HUES64 (cell line): Measurements from ENCODE around the gene UIMC1.
A peak's percentile ranks its signal among the peaks of the same experiment; 100 is the strongest.

Source experiments
- H3K27ac ChIP-seq: 2 replicates; pipeline ENCODE4 v1.7.0; 2013; ENCODE audit warnings: low read depth, low read length, inconsistent platforms
- H3K27me3 ChIP-seq: 2 replicates; pipeline ENCODE4 v1.6.1; 2013; ENCODE audit warnings: mild to moderate bottlenecking, low read length; ENCODE audit not compliant: insufficient read depth
- H3K36me3 ChIP-seq: 2 replicates; pipeline ENCODE4 v1.6.1; 2013; ENCODE audit warnings: mild to moderate bottlenecking, low read length; ENCODE audit not compliant: insufficient read depth
- H3K4me1 ChIP-seq: 2 replicates; pipeline ENCODE4 v1.6.1; 2013; ENCODE audit warnings: mild to moderate bottlenecking, low read length, moderate library complexity; ENCODE audit not compliant: insufficient read depth
- H3K4me3 ChIP-seq: 2 replicates; pipeline ENCODE4 v1.5.1; 2013; ENCODE audit warnings: mild to moderate bottlenecking, low read length, moderate library complexity
- H3K9ac ChIP-seq: 2 replicates; pipeline ENCODE4 v1.6.1; 2013; ENCODE audit warnings: mild to moderate bottlenecking, low read depth, low read length
- H3K9me3 ChIP-seq: 2 replicates; pipeline ENCODE4 v1.6.1; 2013; ENCODE audit warnings: low read depth, low read length; ENCODE audit not compliant: insufficient read depth
- WGBS: fragments of 150-250, 120-280 bp; methylation state at CpG from one replicate; pipeline ENCODE4 v1.1.7; 2013; ENCODE audit warnings: missing lambda C conversion rate; 5-methylcytosine and 5-hydroxymethylcytosine counted together

Gene UIMC1

GRCh38 chr5:177035976-177036375 is 29.4 kb upstream of the UIMC1 start:
- Histone ChIP-seq H3K9ac (no peak overlapping the region), H3K27ac (no peak overlapping the region), H3K4me1 (peaks cover 9% of the 10 kb centered on the region), H3K36me3 (peaks cover 4% of the 10 kb centered on the region), H3K27me3 (no peaks in the 10 kb centered on the region), H3K4me3 (no peak overlapping the region), H3K9me3 (no peaks in the 10 kb centered on the region)
- WGBS, result 18% methylated on average over 1 of the region's 1 CpG

- Histone ChIP-seq H3K36me3 (peaks cover 7% of the 10 kb centered on the region), H3K9ac (no peak overlapping the region), H3K9me3 (no peaks in the 10 kb centered on the region), H3K4me1 (no peaks in the 10 kb centered on the region), H3K27me3 (no peaks in the 10 kb centered on the region), H3K27ac (no peak overlapping the region), H3K4me3 (no peak overlapping the region)
- WGBS, result 96% methylated on average over 6 of the region's 6 CpGs
Measured at GRCh38 chr5:177029498-177029897, 22.9 kb upstream of the UIMC1 start.

DNA sequence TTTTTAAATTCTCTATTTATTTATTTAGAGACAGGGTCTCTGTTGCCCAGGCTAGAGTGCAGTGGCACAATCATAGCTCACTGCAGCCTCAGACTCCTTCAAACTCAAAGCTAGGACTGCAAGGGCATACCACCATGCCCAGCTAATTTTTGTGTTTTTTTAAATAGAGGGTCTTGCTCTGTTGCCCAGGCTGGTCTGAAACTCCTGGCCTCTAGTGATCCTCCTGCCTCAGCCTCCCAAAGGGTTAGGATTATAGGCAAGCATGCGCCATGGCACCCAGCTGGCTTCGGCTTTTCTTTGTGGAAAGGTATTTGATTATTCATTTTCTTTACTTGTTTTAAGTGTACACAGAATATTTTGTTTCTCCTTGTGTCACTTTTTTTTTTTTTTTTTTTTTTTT is 21.1 kb upstream of the UIMC1 start:
- Histone ChIP-seq H3K36me3 (peaks cover 10% of the 10 kb centered on the region), H3K27ac (no peak overlapping the region), H3K9ac (no peak overlapping the region), H3K27me3 (no peaks in the 10 kb centered on the region), H3K4me3 (no peak overlapping the region), H3K4me1 (peaks cover 5% of the 10 kb centered on the region; the same call in 1 of the 2 replicates), H3K9me3 (no peaks in the 10 kb centered on the region)
- WGBS, result no CpG with 5 or more reads among the region's 2 CpGs

DNA sequence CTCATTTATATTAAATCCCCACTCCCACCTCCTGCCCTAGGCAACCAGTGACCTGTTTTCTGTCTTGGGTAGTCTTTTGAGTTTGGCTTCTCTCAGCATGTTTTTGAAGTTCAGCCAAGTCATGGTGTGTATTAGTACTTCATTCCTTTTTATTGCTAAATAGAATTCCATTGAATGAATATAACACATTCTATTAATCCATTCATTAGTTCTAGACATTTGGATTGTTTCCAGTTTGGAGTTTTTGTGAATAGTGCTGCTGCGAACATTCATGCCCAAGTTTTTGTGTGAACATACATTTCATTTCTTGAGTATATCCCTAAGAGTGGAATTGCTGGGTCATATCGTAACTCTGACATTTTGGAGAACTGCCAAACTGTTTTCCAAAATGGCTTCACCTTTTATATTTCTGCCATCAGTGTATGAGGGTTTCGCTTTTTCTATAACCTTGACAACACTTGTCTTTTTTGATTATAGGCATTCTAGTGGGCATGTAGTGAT is 18.6 kb upstream of the UIMC1 start:
- Histone ChIP-seq H3K27me3 (no peaks in the 10 kb centered on the region), H3K36me3 (peaks cover 10% of the 10 kb centered on the region), H3K4me1 (peaks cover 5% of the 10 kb centered on the region), H3K9ac (no peak overlapping the region), H3K27ac (no peak overlapping the region), H3K9me3 (no peaks in the 10 kb centered on the region), H3K4me3 (no peak overlapping the region)
- 91% methylated on average over 2 of the region's 3 CpGs for WGBS

GRCh38 chr5:177024559-177024958 is 18.0 kb upstream of the UIMC1 start:
- 98% methylated on average over 1 of the region's 1 CpG for WGBS
- Histone ChIP-seq H3K27me3 (no peaks in the 10 kb centered on the region), H3K27ac (no peak overlapping the region), H3K36me3 (peaks cover 10% of the 10 kb centered on the region), H3K9ac (no peak overlapping the region), H3K9me3 (no peaks in the 10 kb centered on the region), H3K4me3 (no peak overlapping the region), H3K4me1 (peaks cover 5% of the 10 kb centered on the region)

- Histone ChIP-seq H3K36me3 (peaks cover 10% of the 10 kb centered on the region), H3K4me1 (peaks cover 5% of the 10 kb centered on the region), H3K27ac (peak overlapping the region; percentile 81), H3K27me3 (no peaks in the 10 kb centered on the region), H3K9ac (peak overlapping the region; percentile 87), H3K4me3 (peak overlapping the region; percentile 74), H3K9me3 (no peaks in the 10 kb centered on the region)
- WGBS, result 34% methylated on average over 6 of the region's 6 CpGs
Measured at GRCh38 chr5:177023303-177023664, 16.7 kb upstream of the UIMC1 start.

- Histone ChIP-seq H3K36me3 (peaks cover 10% of the 10 kb centered on the region), H3K27ac (peak within 1 kb of the TSS; percentile 81), H3K9me3 (no peaks in the 10 kb centered on the region), H3K4me1 (peaks cover 5% of the 10 kb centered on the region), H3K4me3 (peak within 1 kb of the TSS; percentile 74), H3K27me3 (no peaks in the 10 kb centered on the region), H3K9ac (peak within 1 kb of the TSS; percentile 87)
- WGBS, result 2% methylated on average over 77 of the region's 77 CpGs
Measured at GRCh38 chr5:177022386-177023302, 16.1 kb upstream of the UIMC1 start, which contains the start of gene ZNF346. TSS of gene ZNF346 (plus strand) at chr5:177022696. CDS start at chr5:177022739, 43 bp downstream.

- Histone ChIP-seq H3K4me1 (peaks cover 5% of the 10 kb centered on the region), H3K4me3 (no peak overlapping the region), H3K9ac (no peak overlapping the region), H3K36me3 (peaks cover 8% of the 10 kb centered on the region; the same call in 1 of the 2 replicates), H3K9me3 (no peaks in the 10 kb centered on the region), H3K27me3 (no peaks in the 10 kb centered on the region), H3K27ac (no peak overlapping the region)
- 90% methylated on average over 2 of the region's 2 CpGs for WGBS
Measured at GRCh38 chr5:177020033-177020432, 13.5 kb upstream of the UIMC1 start.

DNA sequence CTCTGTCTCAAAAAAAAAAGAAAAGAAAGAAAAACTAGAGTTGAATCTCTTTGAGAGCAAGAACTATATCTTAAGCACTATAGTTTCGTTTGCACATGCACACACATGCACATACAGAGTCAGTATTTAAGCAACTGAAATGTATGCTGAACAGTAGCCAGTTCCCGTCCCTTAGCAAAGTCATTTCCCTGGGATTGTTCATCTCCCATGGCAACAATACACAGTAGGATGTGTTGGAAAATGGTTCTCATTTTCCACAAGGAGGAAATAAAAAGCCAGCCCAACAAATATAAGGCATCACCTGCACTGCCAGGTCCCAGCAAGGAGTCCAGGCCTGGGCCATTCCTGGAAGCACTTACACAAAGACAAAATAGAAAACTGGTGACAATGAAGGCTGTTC is 11.8 kb upstream of the UIMC1 start:
- Histone ChIP-seq H3K4me3 (no peak overlapping the region), H3K36me3 (no peaks in the 10 kb centered on the region), H3K9ac (no peak overlapping the region), H3K27ac (no peak overlapping the region), H3K9me3 (no peaks in the 10 kb centered on the region), H3K4me1 (peaks cover under 1% of the 10 kb centered on the region; the same call in 1 of the 2 replicates), H3K27me3 (no peaks in the 10 kb centered on the region)
- 93% methylated on average over 2 of the region's 2 CpGs for WGBS

GRCh38 chr5:177015156-177015555 is 8.6 kb upstream of the UIMC1 start:
- no peaks in the 10 kb centered on the region for H3K4me1 ChIP-seq
- no peak overlapping the region for H3K9ac ChIP-seq
- no peaks in the 10 kb centered on the region for H3K27me3 ChIP-seq
- no peaks in the 10 kb centered on the region for H3K9me3 ChIP-seq
- no peak overlapping the region for H3K27ac ChIP-seq
- no peaks in the 10 kb centered on the region for H3K36me3 ChIP-seq
- H3K4me3 ChIP-seq, result no peak overlapping the region
- 97% methylated on average over 4 of the region's 4 CpGs for WGBS

DNA sequence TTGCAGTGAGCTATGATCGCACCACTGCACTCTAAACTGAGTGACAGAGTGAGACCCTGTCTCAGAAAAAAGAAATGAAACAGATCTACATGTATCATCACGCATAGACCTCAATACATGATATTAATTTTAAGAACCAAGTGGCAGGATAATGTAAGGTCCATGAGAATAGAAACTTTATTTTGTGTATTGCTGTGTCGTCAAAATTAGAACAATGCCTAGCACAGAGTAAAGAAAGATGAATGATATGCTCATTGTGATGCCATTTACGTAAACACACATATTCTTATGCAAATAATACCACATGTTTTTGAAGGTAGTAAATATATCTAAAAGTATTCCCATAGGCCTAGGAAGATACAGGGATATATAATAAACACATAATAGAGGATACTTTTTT is 3.6 kb upstream of the UIMC1 start:
- 85% methylated on average over 2 of the region's 4 CpGs for WGBS
- Histone ChIP-seq H3K9ac (no peak overlapping the region), H3K4me1 (0 out of 2 replicates have a peak, but pooled peaks cover 3% of the 10 kb centered on the region), H3K27ac (no peak overlapping the region), H3K27me3 (no peaks in the 10 kb centered on the region), H3K9me3 (no peaks in the 10 kb centered on the region), H3K4me3 (no peak overlapping the region), H3K36me3 (no peaks in the 10 kb centered on the region)
